Fibroblast of the conjunctiva (primary cell): ENCODE results near the gene MLXIPL.
"Not testable (repeated sequence)": the region's sequence is repeated elsewhere in the genome, so short reads cannot be mapped to it uniquely, and the experiment has no call there.

Experiments
- DNase-seq: peaks from one replicate; pipeline ENCODE4 v3.0.0-alpha.2; 2010; ENCODE audit warnings: low read depth

MLXIPL gene

DNA sequence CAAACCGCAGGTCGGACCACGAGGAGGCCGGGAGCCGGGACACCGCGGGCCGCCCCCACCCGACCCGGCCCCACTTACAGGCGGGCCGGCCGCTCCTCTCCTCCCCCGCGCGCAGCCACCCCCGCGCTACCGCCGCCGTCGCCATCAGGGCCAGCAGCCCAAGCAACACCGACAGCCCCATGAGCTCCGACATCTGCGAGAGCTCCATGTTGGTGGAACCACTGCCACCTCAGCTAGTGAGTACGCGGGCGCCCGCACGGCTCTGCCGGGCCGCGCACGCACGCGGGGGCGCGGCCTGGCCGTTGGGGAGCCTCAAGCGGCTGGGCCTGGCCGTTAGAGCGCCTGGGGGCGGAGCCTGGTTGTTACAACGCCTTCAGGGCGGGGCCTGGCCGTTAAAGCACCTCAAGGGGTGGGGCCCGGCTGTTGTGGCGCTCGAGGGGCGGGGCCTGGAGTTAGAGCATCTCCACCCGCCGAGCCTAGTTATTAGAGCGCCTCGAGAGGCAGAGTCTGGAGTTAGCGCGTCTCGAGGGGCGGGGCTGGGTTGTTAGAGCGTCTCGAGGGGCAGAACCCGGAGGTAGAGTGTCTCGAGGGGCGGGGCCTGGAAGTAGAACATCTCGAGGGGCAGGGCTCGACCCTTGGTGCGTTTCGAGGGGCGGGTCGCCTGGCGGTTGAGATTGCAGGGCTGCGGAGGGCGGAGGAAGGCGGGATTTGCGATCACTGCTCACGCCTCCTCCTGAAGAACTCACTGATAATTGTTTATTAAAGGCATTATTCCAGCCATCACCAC, 45.8 kb downstream of the MLXIPL start, which contains the start of gene TBL2:
Gene TBL2, minus strand, starts transcription at position 238 of the 787 bp plus-strand sequence. Its CDS starts 30 bp downstream, at position 208.
- peak; percentile 98 for DNase-seq

DNA sequence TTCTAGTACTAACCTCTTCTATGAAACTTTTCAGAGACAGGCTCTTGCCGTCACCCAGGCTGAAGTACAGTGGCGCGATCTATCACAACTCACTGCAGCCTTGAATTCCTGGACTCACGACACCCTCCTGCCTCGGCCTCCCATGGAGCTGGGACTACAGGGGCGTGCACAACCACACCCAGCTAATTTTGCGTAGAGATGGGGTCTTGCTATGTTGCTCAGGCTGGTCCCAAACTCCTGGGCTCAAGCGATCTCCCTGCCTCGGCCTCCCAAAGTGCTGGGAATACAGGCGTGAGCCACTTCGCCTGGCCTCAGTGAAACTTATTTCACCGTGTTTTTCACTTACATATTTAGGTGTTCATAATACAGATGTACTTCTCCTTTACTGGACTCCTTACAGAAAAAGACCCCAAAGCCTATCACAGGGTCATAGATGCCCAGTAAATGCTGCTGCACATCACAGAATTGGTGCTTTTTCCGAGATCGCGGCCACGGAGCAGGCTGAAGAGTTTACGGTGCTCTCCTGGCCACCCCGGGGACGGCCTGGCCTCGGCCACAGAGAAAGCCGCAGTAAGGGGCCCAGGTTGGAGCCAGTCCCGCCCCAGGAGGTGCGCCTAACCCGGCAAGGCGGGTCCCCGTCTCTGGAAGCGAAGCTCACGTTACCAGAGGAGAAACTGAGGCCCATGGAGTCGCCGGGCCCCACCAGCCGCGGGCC, 46.5 kb downstream of the MLXIPL start:
- DNase-seq = no peak

DNA sequence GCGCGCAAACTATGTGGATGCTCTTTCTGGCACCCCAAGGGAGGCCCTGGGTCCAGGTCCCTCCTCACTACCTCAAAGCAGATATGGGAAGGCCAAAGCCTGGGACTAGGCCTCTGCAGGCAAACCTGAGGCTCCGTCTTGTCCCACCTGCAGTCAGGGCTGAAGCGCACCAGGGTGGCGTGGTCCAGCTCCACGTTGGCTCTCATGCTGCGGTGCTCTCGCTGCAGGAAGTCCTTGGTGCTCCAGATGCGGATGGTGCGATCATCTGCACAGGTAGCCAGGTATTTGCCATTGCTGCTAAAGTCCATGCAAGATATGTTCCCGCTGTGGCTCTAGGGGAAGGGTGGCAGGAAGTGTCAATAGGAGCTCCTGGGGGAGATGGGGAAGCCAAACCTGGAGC, 50.5 kb downstream of the MLXIPL start:
- DNase-seq = no peak

DNA sequence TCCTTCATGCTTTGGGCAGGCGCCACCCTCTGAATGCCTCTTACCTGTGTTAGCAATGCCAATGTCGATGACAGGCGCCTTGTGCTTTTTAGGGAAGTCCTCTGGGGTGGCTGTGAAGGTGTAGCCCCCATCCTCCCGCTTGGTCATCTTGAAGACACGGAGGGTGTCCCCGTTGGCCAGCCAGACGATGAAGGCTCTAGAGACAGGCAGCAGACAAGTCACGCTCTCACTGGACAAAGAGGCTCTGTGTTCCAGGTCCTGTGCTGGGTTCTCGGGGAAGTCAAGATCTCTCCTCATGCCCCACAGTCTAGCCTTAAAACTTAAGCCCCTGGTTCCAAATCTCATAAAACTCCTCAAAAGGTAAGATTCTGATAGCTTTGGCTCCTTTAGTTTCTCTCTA, 51.0 kb downstream of the MLXIPL start:
- no peak for DNase-seq

DNA sequence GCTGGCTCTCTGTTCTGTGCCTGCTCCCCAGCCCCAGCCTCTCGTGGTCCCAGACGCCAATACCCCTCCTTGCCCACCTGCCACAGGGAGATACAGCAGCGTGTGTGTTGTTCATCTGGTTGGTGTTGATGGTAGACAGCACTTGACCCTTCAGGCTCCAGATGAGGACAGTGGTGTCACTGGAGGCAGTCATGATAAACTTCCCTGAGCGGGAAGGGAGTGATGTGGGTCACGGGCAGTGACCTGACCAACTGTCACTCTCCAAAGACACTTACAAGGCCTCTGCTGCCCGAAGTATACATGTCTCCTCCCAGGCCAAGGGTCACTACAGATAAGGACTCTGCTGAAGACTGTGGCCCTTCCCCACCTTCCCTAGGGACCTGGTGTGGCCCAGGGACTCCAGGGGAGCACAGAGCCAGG, 51.5 kb downstream of the MLXIPL start:
- DNase-seq = no peak

DNA sequence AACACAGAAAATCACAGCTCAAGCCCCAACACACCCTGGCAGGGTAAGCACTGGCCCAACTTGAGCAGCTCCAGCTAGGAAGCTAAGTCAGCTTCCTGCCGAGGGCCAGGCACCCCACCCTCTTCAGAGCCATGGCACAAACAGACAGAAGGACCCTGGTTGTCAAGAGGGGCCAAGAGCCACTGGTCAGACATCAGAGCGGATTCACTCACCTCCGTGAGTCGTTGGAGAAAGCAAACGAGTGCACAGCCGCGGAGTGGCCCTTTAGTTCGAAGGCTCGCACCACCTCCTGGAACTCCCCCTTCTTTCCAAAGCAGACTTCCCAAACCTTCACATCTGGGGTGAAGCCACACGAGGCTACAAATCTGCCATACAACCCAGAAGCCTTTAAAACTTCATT, 53.3 kb downstream of the MLXIPL start:
- DNase-seq = no peak

DNA sequence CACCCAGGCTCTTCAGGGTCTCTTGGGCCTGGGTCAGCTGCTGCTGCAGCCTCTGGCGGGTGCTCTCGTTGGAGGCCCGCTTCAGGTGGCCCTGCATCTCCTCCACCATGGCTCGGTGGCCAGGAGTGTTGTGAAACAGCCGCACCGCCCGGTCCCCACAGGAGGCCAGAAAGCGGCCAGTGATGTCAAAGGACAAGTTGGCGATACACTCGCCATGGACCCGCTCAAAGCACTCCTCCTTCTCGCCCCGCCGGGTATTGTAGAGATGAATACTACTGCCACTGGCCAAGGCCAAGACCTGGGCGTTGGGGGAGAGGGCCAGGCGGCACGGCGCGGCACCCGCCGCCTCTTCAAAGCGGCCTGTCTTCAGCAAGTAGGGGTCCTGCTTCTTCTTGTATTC, 53.8 kb downstream of the MLXIPL start:
- no peak for DNase-seq

DNA sequence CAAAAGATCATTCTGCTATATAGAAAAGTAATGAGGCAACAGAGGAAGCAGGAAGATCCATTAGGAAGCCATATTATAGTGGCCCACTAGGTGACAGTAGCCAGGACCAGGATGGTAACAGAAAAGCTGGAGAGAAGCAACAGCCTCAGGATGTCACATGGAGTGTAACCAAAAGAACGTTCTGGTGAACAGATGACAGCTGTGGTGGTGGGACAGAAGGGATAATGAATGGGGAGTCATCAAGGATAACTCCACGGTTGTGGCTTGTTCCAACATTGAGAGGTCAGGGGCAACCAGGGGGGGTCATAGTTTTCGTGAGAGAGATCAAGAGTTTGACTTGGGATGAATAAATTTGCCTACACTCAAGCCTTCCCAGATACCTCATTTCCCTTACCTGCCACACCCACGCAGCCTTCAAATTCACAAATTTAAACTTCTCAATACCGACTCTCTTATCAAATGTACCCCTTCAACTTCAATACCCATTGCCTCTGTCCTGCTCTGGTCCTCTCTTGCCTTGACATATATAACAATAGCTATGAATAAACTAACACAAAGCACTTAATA, 55.2 kb downstream of the MLXIPL start:
- DNase-seq = no peak

DNA sequence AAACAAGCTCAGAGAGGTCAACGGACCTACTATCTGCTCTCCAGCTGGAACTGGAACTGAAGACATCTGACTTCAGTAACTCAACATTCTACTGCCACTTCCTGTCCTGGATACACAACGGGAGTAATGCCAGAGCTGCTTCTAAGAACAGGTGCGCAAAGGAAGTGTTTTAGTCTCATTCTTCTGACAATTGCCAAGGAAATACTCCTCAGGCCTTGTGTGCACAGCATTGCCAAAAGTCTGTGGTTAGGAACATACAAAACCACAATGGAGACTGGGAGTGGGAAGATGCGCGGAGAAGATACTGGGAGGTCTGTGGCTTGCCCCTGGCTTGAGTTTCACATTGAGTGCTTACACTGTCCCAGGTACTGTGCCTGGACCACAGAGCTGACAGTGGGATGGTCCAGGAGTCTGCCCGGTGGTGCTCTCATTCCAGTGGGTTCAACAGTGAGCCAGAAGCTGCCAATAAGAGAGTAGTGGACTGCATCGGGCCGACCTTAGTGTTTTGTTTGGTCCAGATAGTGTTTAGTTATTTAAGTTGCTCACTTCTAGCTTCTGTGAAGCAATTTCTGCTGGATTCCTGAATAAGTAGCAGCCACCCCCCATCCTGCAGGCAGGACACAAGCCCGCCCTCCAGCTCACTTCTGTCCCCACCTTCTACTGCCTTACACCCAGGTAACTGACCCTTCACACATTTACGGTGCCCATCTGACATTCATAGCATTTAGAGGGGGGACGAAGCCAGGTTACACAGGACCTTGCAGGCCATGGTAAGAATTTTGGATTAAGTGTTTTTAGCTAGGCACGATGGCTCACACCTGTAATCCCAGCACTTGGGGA, 56.3 kb downstream of the MLXIPL start:
- DNase-seq = no peak

DNA sequence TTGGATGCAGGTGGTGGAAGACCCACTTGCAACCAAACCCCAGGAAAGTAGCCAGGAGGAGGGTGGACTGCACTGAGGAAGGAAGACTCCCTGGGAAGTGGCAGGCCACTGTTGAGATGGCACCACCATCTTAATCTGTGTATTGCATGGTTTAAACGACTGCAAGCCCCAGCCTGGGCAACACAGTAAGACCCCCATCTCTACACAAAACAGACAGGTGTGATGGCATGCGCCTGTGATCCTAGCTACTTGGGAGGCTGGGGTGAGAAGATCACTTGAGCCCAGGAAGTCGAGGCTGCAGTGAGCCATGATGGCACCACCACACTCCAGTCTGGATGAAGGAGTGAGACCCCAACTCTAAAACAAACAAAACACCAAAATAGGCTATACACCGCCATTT, 57.2 kb downstream of the MLXIPL start:
- DNase-seq = no peak

DNA sequence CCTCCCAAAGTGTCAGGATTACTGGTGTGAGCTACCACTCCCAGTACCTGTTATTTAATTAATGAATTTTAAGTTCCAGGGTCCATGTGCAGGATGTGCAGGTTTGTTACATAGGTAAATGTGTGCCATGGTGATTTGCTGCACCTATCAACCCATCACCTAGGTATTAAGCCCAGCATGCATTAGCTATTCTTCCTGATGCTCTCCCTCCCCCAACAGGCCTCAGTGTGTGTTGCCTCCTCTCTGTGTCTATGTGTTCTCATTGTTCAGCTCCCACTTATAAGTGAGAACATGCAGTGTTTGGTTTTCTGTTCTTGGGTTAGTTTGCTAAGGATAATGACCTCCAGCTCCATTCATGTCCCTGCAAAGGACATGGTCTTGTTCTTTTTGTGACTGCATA, 57.9 kb downstream of the MLXIPL start:
- DNase-seq = not testable (repeated sequence)

DNA sequence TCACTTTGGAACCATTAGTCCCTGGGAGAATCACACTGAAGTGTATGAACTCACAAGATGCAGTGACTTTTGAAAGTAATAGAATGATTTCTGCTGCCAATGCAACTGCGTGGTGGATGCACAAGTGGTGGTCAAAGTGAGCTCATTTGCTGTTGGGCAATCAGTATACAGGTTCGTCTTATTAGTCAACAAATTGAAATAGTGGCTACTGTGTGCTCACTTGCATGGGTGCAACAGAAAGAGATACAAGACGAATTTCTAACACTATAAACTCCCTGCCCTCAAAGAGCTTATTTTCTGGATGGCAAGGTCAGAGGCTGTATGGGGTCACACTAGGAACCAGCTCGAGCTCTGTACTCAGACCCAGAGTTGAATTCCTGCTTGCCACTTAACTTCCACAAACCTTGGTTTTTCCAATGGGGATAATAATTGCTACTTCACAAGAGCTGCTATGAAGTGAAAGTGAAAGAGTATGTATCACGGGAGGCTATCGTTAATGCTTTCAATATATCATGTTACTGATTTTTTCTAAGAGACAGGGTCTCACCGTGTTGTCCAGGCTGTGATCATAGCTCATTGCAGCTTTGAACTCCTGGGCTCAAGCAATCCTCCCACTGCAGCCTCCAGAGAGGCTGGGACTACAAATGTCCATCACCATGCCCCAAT, 58.5 kb downstream of the MLXIPL start:
- DNase-seq = no peak

DNA sequence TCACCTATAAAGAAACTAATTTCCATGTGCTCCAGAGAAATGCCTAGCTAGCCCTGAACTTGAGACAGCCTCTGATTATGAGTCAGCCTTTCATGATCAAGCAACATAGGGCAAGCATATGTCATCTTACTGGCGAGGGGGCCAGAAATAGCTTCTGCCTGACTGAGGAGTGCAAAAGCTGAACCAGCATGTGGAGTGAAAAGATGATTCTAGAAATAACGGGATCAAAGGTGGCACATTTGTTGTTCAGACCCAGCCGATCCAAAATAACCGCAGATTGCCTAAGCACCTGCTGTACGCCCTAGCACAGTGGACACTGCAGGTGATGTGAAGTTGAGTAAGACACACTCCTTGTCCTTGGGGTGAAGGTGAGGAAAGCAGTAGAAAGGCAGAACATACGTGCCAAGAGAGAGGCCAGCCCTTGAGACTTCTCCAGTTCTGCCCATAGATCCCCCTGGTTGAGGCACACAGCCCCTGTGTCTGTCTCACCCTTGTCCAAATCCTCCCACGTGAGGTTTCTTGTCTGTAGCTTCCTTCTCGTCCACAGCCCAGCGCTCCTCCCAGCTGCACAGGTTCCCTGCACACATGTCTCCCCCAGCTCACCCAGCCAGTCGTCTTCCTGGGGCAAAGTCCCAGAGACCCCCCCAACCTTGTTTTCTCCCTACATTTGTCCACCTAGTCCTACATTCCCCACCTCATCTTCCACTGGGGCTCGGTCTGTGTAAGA, 64.0 kb downstream of the MLXIPL start:
- peak; percentile 72 for DNase-seq

DNA sequence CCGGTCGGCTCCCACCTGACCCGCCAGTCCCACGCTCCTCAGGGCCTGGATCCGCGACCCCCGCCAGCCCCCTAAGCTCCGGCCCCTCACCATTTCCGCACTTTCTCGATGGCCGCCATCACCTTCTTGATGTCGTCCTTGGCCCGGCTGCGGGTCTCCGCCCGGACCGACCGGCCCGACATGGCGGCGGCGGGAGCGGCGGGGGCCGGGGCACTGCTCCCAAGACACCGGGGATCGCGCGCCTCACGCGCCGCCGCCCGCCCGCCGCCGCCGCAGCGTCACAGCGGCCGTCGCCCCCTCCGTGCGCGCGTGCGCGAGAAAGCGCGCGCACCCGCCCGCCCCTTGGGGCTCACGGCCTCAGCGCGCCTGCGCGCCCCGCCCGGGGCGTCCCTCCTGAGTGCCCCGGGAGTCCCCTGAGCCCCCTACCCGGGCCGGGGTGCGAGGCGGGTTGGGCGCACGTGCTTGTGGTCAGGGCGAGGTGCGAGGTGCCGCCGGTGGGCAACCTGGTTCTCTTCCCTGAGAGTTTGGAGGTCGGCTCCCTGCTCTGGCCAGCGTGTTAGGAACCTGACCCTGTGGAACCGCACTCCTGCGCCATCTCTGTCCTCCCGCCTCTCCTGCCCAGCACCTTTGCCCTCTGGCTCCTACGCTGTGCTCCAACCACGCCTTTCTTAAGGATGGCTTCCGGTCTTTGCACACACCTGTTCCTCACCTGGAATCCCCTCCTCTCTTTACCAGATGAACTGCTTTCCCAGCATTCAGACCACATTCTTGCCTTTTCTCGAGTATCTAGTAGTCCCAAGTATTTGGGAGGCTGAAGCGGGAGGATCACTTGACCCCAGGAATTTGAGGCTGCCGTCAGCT, 66.7 kb downstream of the MLXIPL start, which contains the start of gene BCL7B:
Gene BCL7B, minus strand, starts transcription at position 294 of the 861 bp plus-strand sequence. Its CDS starts 112 bp downstream, at position 182.
- peak; percentile 32 for DNase-seq

DNA sequence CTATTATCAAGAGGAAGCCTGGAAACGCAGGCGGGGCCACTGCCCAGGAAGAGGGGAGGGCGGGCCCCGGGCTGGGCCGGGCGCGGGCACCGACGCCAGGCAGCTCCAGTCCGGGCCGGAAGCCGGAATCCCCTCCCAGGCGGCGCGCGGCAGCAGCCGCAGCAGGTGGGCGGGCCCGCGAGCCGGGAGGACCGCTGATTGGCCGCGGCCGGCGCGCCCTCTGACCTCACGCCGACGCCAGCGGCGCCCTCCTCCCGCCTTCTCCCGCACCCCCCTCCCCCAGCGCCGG, 67.3 kb downstream of the MLXIPL start:
- peak; percentile 85 for DNase-seq

DNA sequence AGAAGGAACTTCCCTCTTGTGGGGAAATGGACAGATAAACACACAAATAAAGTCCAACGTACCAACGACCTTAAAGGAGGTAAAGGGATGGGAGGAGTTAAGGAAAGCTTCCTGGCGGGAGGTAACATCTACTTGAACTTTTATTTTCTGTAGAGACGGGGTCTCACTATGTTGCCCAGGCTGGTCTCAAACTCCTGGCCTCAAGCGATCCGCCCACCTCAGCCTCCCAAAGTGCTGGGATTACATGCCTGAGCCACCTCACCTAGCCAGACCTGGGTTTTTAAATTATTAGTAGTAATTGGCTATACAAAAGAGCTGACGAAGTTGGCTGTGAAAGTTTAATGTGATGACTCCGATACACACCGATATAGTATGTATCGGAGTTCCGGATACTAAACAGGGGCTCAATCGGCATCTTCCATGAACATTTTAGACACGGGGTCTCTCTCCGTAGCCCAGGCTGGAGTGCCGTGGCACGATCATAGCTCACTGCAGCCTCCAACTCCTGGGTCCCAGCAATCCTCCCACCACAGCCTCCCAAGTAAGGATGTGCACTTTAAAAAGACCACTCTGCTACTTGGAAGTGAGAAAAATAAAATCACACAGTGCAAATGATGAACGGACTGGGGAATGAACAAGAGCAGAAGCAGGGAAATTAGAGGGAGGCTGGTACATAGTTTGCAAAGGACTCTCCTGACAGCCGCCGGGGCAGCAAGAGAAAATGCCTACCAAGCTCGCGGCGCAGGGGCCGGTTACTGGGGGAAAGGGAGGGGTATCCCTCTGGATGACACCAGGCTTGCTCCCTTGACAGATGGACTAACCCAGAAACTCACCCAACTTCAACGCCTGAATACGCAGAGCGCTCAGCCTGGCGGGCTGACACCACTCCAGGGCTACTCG, 67.9 kb downstream of the MLXIPL start:
- no peak for DNase-seq

DNA sequence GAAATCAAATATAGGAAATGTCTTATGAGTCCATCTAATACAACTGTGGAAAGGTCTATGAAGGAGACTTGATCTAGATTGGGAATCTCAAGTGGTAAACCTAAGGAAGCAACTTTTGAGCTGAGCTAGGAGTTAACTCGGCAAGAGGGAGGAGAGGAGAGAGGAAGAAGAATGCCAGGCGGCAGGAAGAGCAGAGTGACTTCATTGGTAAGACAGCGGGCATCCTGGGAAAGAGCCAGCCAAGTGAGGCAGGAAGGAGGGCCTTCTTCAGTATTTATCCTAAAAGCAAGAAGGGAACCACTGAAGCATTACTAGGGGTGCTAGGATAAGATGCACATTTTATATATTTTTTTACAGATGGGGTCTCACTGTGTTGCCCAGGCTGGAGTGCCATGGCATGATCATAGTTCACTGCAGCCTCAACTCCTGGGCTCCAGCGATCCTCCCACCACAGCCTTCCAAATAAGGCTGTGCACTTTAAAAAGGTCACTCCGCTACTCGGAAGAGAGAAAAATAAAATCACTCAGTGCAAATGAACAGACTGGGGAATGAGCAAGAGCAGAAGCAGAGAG, 68.8 kb downstream of the MLXIPL start:
- DNase-seq = no peak

DNA sequence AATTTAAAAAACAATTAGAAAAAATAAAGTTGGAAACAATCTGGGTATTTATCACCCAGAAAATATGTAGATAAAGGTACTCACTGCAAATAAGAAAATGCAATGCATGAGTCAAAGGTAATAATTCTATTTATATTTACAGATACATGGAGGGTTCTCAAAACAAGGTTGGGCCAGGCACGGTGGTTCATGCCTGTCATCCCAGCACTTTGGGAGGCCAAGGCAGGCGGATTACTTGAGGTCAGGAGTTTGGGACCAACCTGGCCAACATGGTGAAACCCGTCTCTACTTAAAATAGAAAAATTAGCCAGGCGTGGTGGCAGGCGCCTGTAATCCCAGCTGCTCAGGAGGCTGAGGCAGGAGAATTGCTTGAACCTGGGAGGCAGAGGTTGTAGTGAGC, 74.2 kb downstream of the MLXIPL start:
- not testable (repeated sequence) for DNase-seq

DNA sequence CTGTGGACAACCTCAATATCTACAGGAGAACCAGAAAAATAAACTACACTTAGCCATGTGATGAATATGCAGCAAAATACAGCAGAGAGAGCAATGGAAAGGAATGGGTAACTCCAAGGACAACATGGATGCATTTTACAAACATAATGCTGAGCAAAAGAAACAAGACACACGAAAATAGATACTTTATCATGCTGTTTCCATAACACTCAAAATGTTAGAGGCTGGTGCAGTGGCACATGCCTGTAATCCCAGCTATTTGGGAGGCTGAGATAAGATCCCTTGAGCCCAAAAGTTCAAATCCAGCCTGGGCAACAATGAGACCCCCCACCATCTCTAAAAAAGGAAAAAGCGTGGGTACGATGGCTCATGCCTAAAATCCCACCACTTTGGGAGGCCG, 75.1 kb downstream of the MLXIPL start:
- no peak for DNase-seq
